IMR-90 (cell line): ENCODE data around the gene MYH10. TPM values are rescaled to one million over a fixed set of nuclear protein-coding genes. Genes with fewer than 3 reads are reported as not detected.

Experiments
- ATAC-seq: fragments of 200-7000 bp; cut with Tn5 transposase; 2 replicates; pipeline ENCODE4 v1.9.1; 2020; ENCODE audit warnings: low read depth, mild to moderate bottlenecking, moderate library complexity
- BruUV-seq: library from RNA; stranded (reverse); fragments of 400-500 nt; replicated peaks from 2 replicates; lab custom pipeline; 2021; lab: Mats Ljungman, UMichigan
- CTCF ChIA-PET: fragments of 300-600 bp; formaldehyde crosslinking; extraction: SDS; loops from one replicate; lab custom pipeline; 2021; ENCODE audit warnings: antibody characterized with exemption; lab: Yijun Ruan, JAX
- POLR2A ChIA-PET: fragments of 300-600 bp; sonication (Branson Sonifier 250); formaldehyde crosslinking; loops from one replicate; lab custom pipeline; 2022; ENCODE audit warnings: antibody characterized with exemption; ENCODE audit not compliant: unreplicated experiment; lab: Charles Lee
- DNase-seq: peaks from one replicate; pipeline ENCODE4 v3.0.0; 2013
- H2AFZ ChIP-seq: replicated peaks from 2 replicates; pipeline ENCODE3; 2013; ENCODE audit warnings: low read length, mild to moderate bottlenecking; ENCODE audit not compliant: poor library complexity
- H2AK5ac ChIP-seq: 2 replicates; pipeline ENCODE4 v1.6.1; 2013; ENCODE audit warnings: low read depth, low read length, inconsistent platforms
- H2AK9ac ChIP-seq: replicated peaks from 2 replicates; pipeline ENCODE3; 2013; ENCODE audit warnings: mild to moderate bottlenecking, low read depth, low read length, moderate library complexity; ENCODE audit not compliant: poor library complexity
- H2BK120ac ChIP-seq: 2 replicates; pipeline ENCODE4 v1.6.1; 2013; ENCODE audit warnings: low read depth, low read length, inconsistent platforms
- H2BK15ac ChIP-seq: 3 replicates; pipeline ENCODE4 v1.6.1; 2013; ENCODE audit warnings: low read depth, low read length, inconsistent platforms
- H2BK20ac ChIP-seq: 2 replicates; pipeline ENCODE4 v1.6.1; 2013; ENCODE audit warnings: low read depth, mild to moderate bottlenecking, inconsistent platforms, low read length, moderate library complexity
- H2BK5ac ChIP-seq: 2 replicates; pipeline ENCODE4 v1.6.1; 2013; ENCODE audit warnings: mild to moderate bottlenecking, low read depth, low read length, inconsistent platforms; ENCODE audit not compliant: poor library complexity, severe bottlenecking
- H3K14ac ChIP-seq: replicated peaks from 2 replicates; pipeline ENCODE4 v1.6.1; 2013; ENCODE audit warnings: low read depth, low read length, inconsistent platforms
- H3K18ac ChIP-seq: 2 replicates; pipeline ENCODE4 v1.6.1; 2013; ENCODE audit warnings: low read depth, low read length, control low read depth
- H3K23ac ChIP-seq: 2 replicates; pipeline ENCODE4 v1.6.1; 2013; ENCODE audit warnings: low read depth, low read length, inconsistent platforms
- H3K27ac ChIP-seq: 2 replicates; pipeline ENCODE4 v1.5.1; 2013; ENCODE audit warnings: mild to moderate bottlenecking, control low read depth, low read length; ENCODE audit not compliant: insufficient read depth
- H3K27me3 ChIP-seq: 2 replicates; pipeline ENCODE4 v1.6.1; 2013; ENCODE audit warnings: low read length; ENCODE audit not compliant: control insufficient read depth, insufficient read depth
- H3K36me3 ChIP-seq: 2 replicates; pipeline ENCODE4 v1.6.1; 2013; ENCODE audit warnings: low read length, mixed read lengths; ENCODE audit not compliant: control insufficient read depth, insufficient read depth
- H3K4ac ChIP-seq: 2 replicates; pipeline ENCODE4 v1.6.1; 2013; ENCODE audit warnings: low read depth, low read length, inconsistent platforms
- H3K4me1 ChIP-seq: 2 replicates; pipeline ENCODE4 v1.6.1; 2013; ENCODE audit warnings: low read length, mixed read lengths; ENCODE audit not compliant: control insufficient read depth, insufficient read depth
- H3K4me2 ChIP-seq: 2 replicates; pipeline ENCODE4 v1.6.1; 2013; ENCODE audit warnings: low read depth, mild to moderate bottlenecking, control low read depth, low read length, moderate library complexity
- H3K4me3 ChIP-seq: 2 replicates; pipeline ENCODE4 v1.5.1; 2013; ENCODE audit warnings: low read depth, mild to moderate bottlenecking, control low read depth, low read length, moderate library complexity; ENCODE audit not compliant: insufficient read depth
- H3K56ac ChIP-seq: 2 replicates; pipeline ENCODE4 v1.6.1; 2013; ENCODE audit warnings: low read length, inconsistent platforms; ENCODE audit not compliant: insufficient read depth; ENCODE audit errors: extremely low read depth
- H3K79me1 ChIP-seq, 2 experiments: 2 replicates each; pipeline ENCODE4 v1.6.1; 2013; ENCODE audit warnings: low read length in 2 of 2, inconsistent platforms in 1 of 2, low read depth in 1 of 2
- H3K9ac ChIP-seq: 2 replicates; pipeline ENCODE4 v1.6.1; 2013; ENCODE audit warnings: low read depth, low read length, control low read depth
- H3K9me1 ChIP-seq: 2 replicates; pipeline ENCODE4 v1.6.1; 2013; ENCODE audit warnings: low read length, inconsistent platforms; ENCODE audit not compliant: insufficient read depth
- H3K9me3 ChIP-seq: 2 replicates; pipeline ENCODE4 v1.6.1; 2013; ENCODE audit warnings: low read length; ENCODE audit not compliant: control insufficient read depth, insufficient read depth
- H4K20me1 ChIP-seq: 2 replicates; pipeline ENCODE4 v1.6.1; 2013; ENCODE audit warnings: low read length, inconsistent platforms; ENCODE audit not compliant: insufficient read depth
- H4K5ac ChIP-seq: 2 replicates; pipeline ENCODE4 v1.6.1; 2013; ENCODE audit warnings: mild to moderate bottlenecking, low read depth, low read length, control low read depth
- H4K8ac ChIP-seq, 2 experiments: 2 replicates each; pipeline ENCODE4 v1.6.1; 2013; ENCODE audit warnings: low read depth in 2 of 2, low read length in 2 of 2, control low read depth in 1 of 2, inconsistent platforms in 1 of 2
- H4K91ac ChIP-seq: 2 replicates; pipeline ENCODE4 v1.6.1; 2013; ENCODE audit warnings: low read depth, low read length, inconsistent platforms; ENCODE audit not compliant: insufficient read depth
- BHLHE40 ChIP-seq: fragments of 150-350 bp; IDR thresholded peaks from 2 replicates; pipeline ENCODE4 v1.6.1; 2016; ENCODE audit warnings: mild to moderate bottlenecking, low read depth, low read length
- FOS ChIP-seq: fragments of 150-350 bp; IDR thresholded peaks from 2 replicates; pipeline ENCODE4 v1.6.1; 2016; ENCODE audit warnings: low read depth, low read length
- WGBS, 2 experiments: methylation state at CpG; one replicate each; pipeline versions ENCODE4 v1.1.5 to v1.1.7; 2013; ENCODE audit warnings: missing lambda C conversion rate in 2 of 2; ENCODE audit not compliant: insufficient read length in 1 of 2; ENCODE audit errors: extremely low coverage in 2 of 2; 5-methylcytosine and 5-hydroxymethylcytosine counted together
- dilution Hi-C: fragments of 300-500 bp; cut with HindIII; formaldehyde crosslinking; loops from one replicate; pipeline ENCODE4 v1.14.3; 2018; ENCODE audit warnings: low sequenced_read_pairs; ENCODE audit not compliant: unreplicated experiment
- in situ Hi-C: fragments of 300-500 bp; cut with MboI; formaldehyde crosslinking; loops from 3 replicates; pipeline ENCODE4 v1.14.3; 2019; ENCODE audit warnings: low sequenced_read_pairs, inconsistent platforms, mixed read lengths
- intact Hi-C: fragments of 100-400 bp; cut with micrococcal nuclease; formaldehyde crosslinking; loops from 2 replicates; pipeline ENCODE4 v1.10.0; 2022
- polyA plus RNA-seq, 3 experiments: library from polyadenylated mRNA; depleted of rRNA; stranded (reverse); fragments of >200 nt; gene quantifications; 2 replicates each; pipeline ENCODE4 v1.2.3, GENCODE V29; 2012; ENCODE audit warnings: low replicate concordance in 1 of 3
- total RNA-seq: library from RNA; depleted of rRNA; stranded (reverse); fragments of >200 nt; gene quantifications from 2 replicates; pipeline ENCODE4 v1.2.3, GENCODE V29; 2012

The MYH10 gene
- total and polyA plus RNA-seq, 2 of the 4 experiments (the other 2 are of a cell fraction) = 71.2 to 95.2 TPM

DNA sequence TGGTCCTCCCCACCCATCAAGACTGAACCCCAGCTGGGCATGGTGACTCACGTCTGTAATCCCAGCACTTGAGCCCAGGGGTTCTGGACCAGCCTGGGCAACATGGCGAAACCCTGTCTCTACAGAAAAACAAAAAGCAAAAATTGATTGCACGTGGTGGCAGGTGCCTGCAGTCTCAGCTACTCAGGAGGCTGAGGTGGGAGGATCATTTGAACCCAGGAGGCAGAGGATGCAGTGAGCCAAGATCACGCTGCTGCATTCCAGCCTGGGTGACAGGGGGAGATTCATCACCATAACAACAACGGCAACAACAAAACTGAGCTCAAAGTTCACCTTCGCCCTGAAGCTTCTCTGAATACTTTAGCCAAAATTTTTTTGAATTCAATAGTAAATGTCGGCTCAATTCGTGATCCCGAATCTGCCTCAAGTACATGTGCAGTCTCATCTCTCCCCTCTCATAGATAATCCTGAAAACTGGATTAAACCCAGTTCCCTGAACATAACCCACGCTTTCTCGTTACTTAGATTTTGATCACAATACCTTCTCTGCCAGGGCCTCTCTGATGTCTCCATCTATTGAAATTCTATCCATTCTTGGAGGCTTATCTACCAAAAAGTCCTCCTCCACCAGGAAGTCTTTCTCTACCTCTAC, 13.5 kb upstream of the MYH10 start:
- Histone ChIP-seq H2BK120ac (no peak overlapping the region), H3K14ac (no peak overlapping the region), H3K18ac (no peak overlapping the region), H2AFZ (no peak overlapping the region), H2AK9ac (no peak overlapping the region), H3K4me2 (no peak overlapping the region), H3K4me3 (no peak overlapping the region), H2BK15ac (no peak overlapping the region), H3K27ac (no peak overlapping the region), H3K36me3 (no peaks in the 10 kb centered on the region), H3K9me1 (no peaks in the 10 kb centered on the region; the same call in 1 of the 2 replicates), H3K23ac (no peak overlapping the region), H3K27me3 (peaks cover 8% of the 10 kb centered on the region), H3K79me1 (no peaks in the 10 kb centered on the region), H3K4me1 (no peaks in the 10 kb centered on the region), H4K8ac (no peak overlapping the region), H4K91ac (no peak overlapping the region), H3K56ac (no peak overlapping the region), H4K5ac (no peak overlapping the region), H3K4ac (no peak overlapping the region), H3K9me3 (no peaks in the 10 kb centered on the region), H2BK20ac (no peak overlapping the region), H3K9ac (no peak overlapping the region), H2AK5ac (no peak overlapping the region), H4K20me1 (no peaks in the 10 kb centered on the region), H2BK5ac (no peak overlapping the region)
- dilution Hi-C loops (no loop called here), in situ Hi-C loops (no loop called here), intact Hi-C loops (no loop called here)
- TF ChIP-seq FOS (no peak), BHLHE40 (no peak)
- CTCF ChIA-PET = no interaction called here
- no peak for DNase-seq
- no peak for ATAC-seq
- POLR2A ChIA-PET = no interaction called here
- BruUV-seq = no TSS peak
- WGBS, 2 experiments = 87% methylated on average over 6 of the region's 11 CpGs; no CpG with 5 or more reads in 1 of the 2 experiments
